ENCODE measurements around the gene SERPINE3. TPM values are rescaled to one million over a fixed set of nuclear protein-coding genes. Genes with fewer than 3 reads are reported as not detected.

Gene SERPINE3
- total RNA-seq, 1 donor from 2014 or later = 0.47 TPM

- Histone ChIP-seq H3F3A (ENCODE audit: low read depth) (peaks cover 6% of the 10 kb centered on the region), H3K4me2 (no peak overlapping the region), H4K20me1 (ENCODE audit: low read depth) (no peaks in the 10 kb centered on the region), H3K27ac (no peak overlapping the region), H3K4me3 (no peak overlapping the region), H3K79me2 (ENCODE audit: low read depth) (no peaks in the 10 kb centered on the region), H3K4me1 (peaks cover 12% of the 10 kb centered on the region), H3K27me3 (no peaks in the 10 kb centered on the region), H3K9me3 (ENCODE audit: low read depth) (no peaks in the 10 kb centered on the region), H2AFZ (replicated peaks) (no peak overlapping the region), H3K36me3 (no peaks in the 10 kb centered on the region), H3K9ac (no peak overlapping the region)
- TF ChIP-seq EZH2 (IDR thresholded peaks at IDR 0.05) = no peak
- no peak for TF ChIP-seq EZH2phosphoT487 (IDR thresholded peaks at IDR 0.05)
- TF ChIP-seq CTCF (IDR thresholded peaks at IDR 0.05) = no peak
- Mint-ChIP-seq H3K36me3 (no peaks in the 10 kb centered on the region), H3K4me1 (peaks cover 3% of the 10 kb centered on the region), H3K4me3 (no peak overlapping the region), H3K9me3 (no peaks in the 10 kb centered on the region), H3K27me3 (ENCODE audit: insufficient read depth, low read depth) (peaks cover 5% of the 10 kb centered on the region), H3K27ac (no peak overlapping the region)
- DNase-seq (ENCODE audit: low spot score) = no peak
Measured at GRCh38 chr13:51339952-51340732, 651 bp downstream of the SERPINE3 start.

- H3K9me3 ChIP-seq (ENCODE audit: low read depth) = no peaks in the 10 kb centered on the region
- no peak overlapping the region for H2AFZ ChIP-seq (replicated peaks)
- no peaks in the 10 kb centered on the region for H3K79me2 ChIP-seq (ENCODE audit: low read depth)
- H3F3A ChIP-seq (ENCODE audit: low read depth) = no peaks in the 10 kb centered on the region
- Mint-ChIP-seq H3K27me3 (ENCODE audit: insufficient read depth, low read depth) (peaks cover 5% of the 10 kb centered on the region), H3K9me3 (no peaks in the 10 kb centered on the region), H3K36me3 (no peaks in the 10 kb centered on the region), H3K4me1 (peaks cover 3% of the 10 kb centered on the region), H3K27ac (peak overlapping the region; percentile 14), H3K4me3 (no peak overlapping the region)
- no peaks in the 10 kb centered on the region for H3K36me3 ChIP-seq
- H4K20me1 ChIP-seq (ENCODE audit: low read depth) = no peaks in the 10 kb centered on the region
- no peak overlapping the region for H3K4me2 ChIP-seq
- H3K27ac ChIP-seq = no peak overlapping the region
- TF ChIP-seq CTCF (IDR thresholded peaks at IDR 0.05) (no peak), EZH2 (IDR thresholded peaks at IDR 0.05) (no peak), EZH2phosphoT487 (IDR thresholded peaks at IDR 0.05) (no peak)
- no peak overlapping the region for H3K9ac ChIP-seq
- H3K4me1 ChIP-seq = peaks cover 15% of the 10 kb centered on the region
- no peak overlapping the region for H3K4me3 ChIP-seq
- no peak for DNase-seq (ENCODE audit: low spot score)
- no peaks in the 10 kb centered on the region for H3K27me3 ChIP-seq
Measured at GRCh38 chr13:51341232-51341631, 1.7 kb downstream of the SERPINE3 start.

GRCh38 chr13:51341791-51342190, 2.3 kb downstream of the SERPINE3 start:
- Histone ChIP-seq H3K9me3 (ENCODE audit: low read depth) (no peaks in the 10 kb centered on the region), H3K27me3 (no peaks in the 10 kb centered on the region), H3K36me3 (no peaks in the 10 kb centered on the region), H3K4me3 (no peak overlapping the region), H3K27ac (no peak overlapping the region), H2AFZ (replicated peaks) (no peak overlapping the region), H4K20me1 (ENCODE audit: low read depth) (no peaks in the 10 kb centered on the region), H3K79me2 (ENCODE audit: low read depth) (no peaks in the 10 kb centered on the region), H3K4me2 (no peak overlapping the region), H3K4me1 (peaks cover 20% of the 10 kb centered on the region), H3F3A (ENCODE audit: low read depth) (no peaks in the 10 kb centered on the region), H3K9ac (no peak overlapping the region)
- Mint-ChIP-seq H3K4me1 (peaks cover 3% of the 10 kb centered on the region), H3K36me3 (no peaks in the 10 kb centered on the region), H3K4me3 (no peak overlapping the region), H3K27me3 (ENCODE audit: insufficient read depth, low read depth) (peaks cover 5% of the 10 kb centered on the region), H3K9me3 (no peaks in the 10 kb centered on the region), H3K27ac (peak overlapping the region; percentile 55)
- no peak for DNase-seq (ENCODE audit: low spot score)
- TF ChIP-seq CTCF (IDR thresholded peaks at IDR 0.05) (no peak), EZH2phosphoT487 (IDR thresholded peaks at IDR 0.05) (no peak), EZH2 (IDR thresholded peaks at IDR 0.05) (no peak)
